ENCODE data around the gene PCDHB1. TPM values are rescaled to one million over a fixed set of nuclear protein-coding genes. Genes with fewer than 3 reads are reported as not detected.
A peak's percentile ranks its signal among the peaks of the same experiment; 100 is the strongest.

The PCDHB1 gene
- total RNA-seq, 1 experiment from 2014 or later: 0.13 TPM

GRCh38 chr5:141003791-141004611 lies 47.2 kb upstream of the PCDHB1 start (continued):
- no peak for TF ChIP-seq E2F1 (CRISPR knock-in tag; IDR thresholded peaks at IDR 0.05)
- no peak for TF ChIP-seq EMX1 (CRISPR knock-in tag; IDR thresholded peaks at IDR 0.05)
- TF ChIP-seq SOX15 (CRISPR knock-in tag; IDR thresholded peaks at IDR 0.05): no peak
- TF ChIP-seq ZBTB43 (CRISPR knock-in tag; IDR thresholded peaks at IDR 0.05): 0 out of 2 replicates have a peak, but pooled peaks have one; percentile 31
- TF ChIP-seq ZNF138 (CRISPR knock-in tag; conservative IDR thresholded peaks at IDR 0.05): no peak
- no peak for TF ChIP-seq GABPB1 (CRISPR knock-in tag; IDR thresholded peaks at IDR 0.05)
- peak; percentile 51; the same call in 1 of the 2 replicates for TF ChIP-seq SP1 (CRISPR knock-in tag; conservative IDR thresholded peaks at IDR 0.05)
- no peak for TF ChIP-seq NR3C1 (CRISPR knock-in tag; conservative IDR thresholded peaks at IDR 0.05; ENCODE audit: low read depth)

- Mint-ChIP-seq H3K9me3 (no peaks in the 10 kb centered on the region), H3K4me3 (no peak overlapping the region), H3K27ac (no peak overlapping the region), H3K27me3 (ENCODE audit: low read depth) (no peaks in the 10 kb centered on the region), H3K4me1 (peaks cover 50% of the 10 kb centered on the region), H3K36me3 (peaks cover 14% of the 10 kb centered on the region)
- CTCF ChIA-PET: interaction anchor here (0.7 to 1.6 kb wide), 6 partner anchors 19 to 139 kb away, joined by 3 to 7 read pairs (median 4); partner anchors contain the start of genes PCDHA11 and PCDHB4
- TF ChIP-seq NFE2L1 (CRISPR knock-in tag; IDR thresholded peaks at IDR 0.05) (no peak), AR (CRISPR knock-in tag; IDR thresholded peaks at IDR 0.05) (no peak), ZNF121 (CRISPR knock-in tag; IDR thresholded peaks at IDR 0.05) (no peak)
- POLR2A ChIA-PET: no interaction called here
- ATAC-seq (no peak), DNase-seq (ENCODE audit: low spot score) (no peak)
Measured at GRCh38 chr5:141007791-141008190, 43.4 kb upstream of the PCDHB1 start.

GRCh38 chr5:141010047-141010793 lies 41.0 kb upstream of the PCDHB1 start:
- CTCF ChIA-PET: no interaction called here
- TF ChIP-seq CTCF (IDR thresholded peaks at IDR 0.05): no peak
- no peak for TF ChIP-seq KAT7 (CRISPR knock-in tag; IDR thresholded peaks at IDR 0.05; ENCODE audit: borderline replicate concordance)
- no peak for TF ChIP-seq PRRX2 (CRISPR knock-in tag; IDR thresholded peaks at IDR 0.05)
- TF ChIP-seq ZNF121 (CRISPR knock-in tag; IDR thresholded peaks at IDR 0.05): no peak
- TF ChIP-seq NR3C1 (CRISPR knock-in tag; conservative IDR thresholded peaks at IDR 0.05; ENCODE audit: low read depth): no peak
- no peak for TF ChIP-seq TCF7 (CRISPR knock-in tag; IDR thresholded peaks at IDR 0.05; ENCODE audit: low read depth)
- no peak for TF ChIP-seq USF1 (CRISPR knock-in tag; IDR thresholded peaks at IDR 0.05)
- TF ChIP-seq ESRRA (CRISPR knock-in tag; IDR thresholded peaks at IDR 0.05; ENCODE audit: borderline replicate concordance): no peak
- no peak for TF ChIP-seq NFATC4 (CRISPR knock-in tag; IDR thresholded peaks at IDR 0.05)
- no peak for TF ChIP-seq IRF1 (CRISPR knock-in tag; IDR thresholded peaks at IDR 0.05)
- TF ChIP-seq ZMAT4 (CRISPR knock-in tag; IDR thresholded peaks at IDR 0.05): no peak
- TF ChIP-seq SMAD4 (CRISPR knock-in tag; IDR thresholded peaks at IDR 0.05): no peak
- no peak for TF ChIP-seq JUN (CRISPR knock-in tag; IDR thresholded peaks at IDR 0.05)
- TF ChIP-seq CDX4 (CRISPR knock-in tag; IDR thresholded peaks at IDR 0.05; ENCODE audit: borderline replicate concordance): no peak

More at GRCh38 chr5:141010047-141010793, 41.0 kb upstream of the PCDHB1 start:
- Mint-ChIP-seq H3K36me3 (peaks cover 14% of the 10 kb centered on the region), H3K4me3 (no peak overlapping the region), H3K9me3 (no peaks in the 10 kb centered on the region), H3K27ac (no peak overlapping the region; the same call in 1 of the 2 replicates), H3K4me1 (peaks cover 26% of the 10 kb centered on the region), H3K27me3 (ENCODE audit: low read depth) (no peaks in the 10 kb centered on the region)
- DNase-seq (ENCODE audit: low spot score): no peak
- no peak for ATAC-seq
- POLR2A ChIA-PET: no interaction called here
